GM12878 (cell line): ENCODE results near the gene MCTP2.

ENCODE experiments used
- POLR2A ChIP-seq: IDR thresholded peaks from 2 replicates; pipeline ENCODE4 v1.6.1; 2011; ENCODE audit warnings: low read depth, mild to moderate bottlenecking, low read length
- TCF7 ChIP-seq: IDR thresholded peaks from 2 replicates; pipeline ENCODE4 v1.6.1; 2014; ENCODE audit warnings: antibody characterized with exemption, borderline replicate concordance
- TF ChIP-seq, protein P1 (sequence below), 3 experiments: IDR thresholded peaks in 2 of 3; conservative IDR thresholded peaks in 1 of 3; 2 replicates each; pipeline ENCODE4 v1.5.1; 2011; ENCODE audit warnings: low read depth in 3 of 3, low read length in 3 of 3, mild to moderate bottlenecking in 3 of 3, control low read depth in 2 of 3, moderate library complexity in 2 of 3, inconsistent platforms in 1 of 3, mixed read lengths in 1 of 3; ENCODE audit not compliant: control insufficient read depth in 2 of 3, insufficient read depth in 1 of 3; ENCODE audit errors: extremely low read depth in 1 of 3

DNA sequence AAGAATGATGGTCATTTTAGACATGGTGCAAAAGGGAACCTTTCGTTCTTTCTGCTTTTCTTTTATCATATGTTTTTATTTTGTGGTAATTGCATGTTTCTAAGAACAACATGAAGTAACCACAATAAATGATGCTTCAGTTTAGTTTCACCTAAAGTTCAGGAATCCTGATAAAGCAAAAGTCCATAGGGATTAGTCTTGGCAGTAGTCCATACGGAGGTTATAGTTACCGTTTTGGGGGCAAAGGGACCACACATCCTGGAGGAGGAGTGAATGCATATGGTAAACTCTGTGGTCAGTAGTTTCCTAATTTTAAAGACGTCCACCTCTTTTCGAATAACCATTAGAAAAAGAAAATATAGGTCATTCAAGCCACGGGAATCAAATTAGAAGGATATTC is 141.5 kb downstream of the MCTP2 start:
- TF ChIP-seq POLR2A (no peak), TCF7 (no peak)
- TF ChIP-seq, protein P1, sequence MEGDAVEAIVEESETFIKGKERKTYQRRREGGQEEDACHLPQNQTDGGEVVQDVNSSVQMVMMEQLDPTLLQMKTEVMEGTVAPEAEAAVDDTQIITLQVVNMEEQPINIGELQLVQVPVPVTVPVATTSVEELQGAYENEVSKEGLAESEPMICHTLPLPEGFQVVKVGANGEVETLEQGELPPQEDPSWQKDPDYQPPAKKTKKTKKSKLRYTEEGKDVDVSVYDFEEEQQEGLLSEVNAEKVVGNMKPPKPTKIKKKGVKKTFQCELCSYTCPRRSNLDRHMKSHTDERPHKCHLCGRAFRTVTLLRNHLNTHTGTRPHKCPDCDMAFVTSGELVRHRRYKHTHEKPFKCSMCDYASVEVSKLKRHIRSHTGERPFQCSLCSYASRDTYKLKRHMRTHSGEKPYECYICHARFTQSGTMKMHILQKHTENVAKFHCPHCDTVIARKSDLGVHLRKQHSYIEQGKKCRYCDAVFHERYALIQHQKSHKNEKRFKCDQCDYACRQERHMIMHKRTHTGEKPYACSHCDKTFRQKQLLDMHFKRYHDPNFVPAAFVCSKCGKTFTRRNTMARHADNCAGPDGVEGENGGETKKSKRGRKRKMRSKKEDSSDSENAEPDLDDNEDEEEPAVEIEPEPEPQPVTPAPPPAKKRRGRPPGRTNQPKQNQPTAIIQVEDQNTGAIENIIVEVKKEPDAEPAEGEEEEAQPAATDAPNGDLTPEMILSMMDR (IDR thresholded peaks at IDR 0.05 in 2 of 3, conservative IDR thresholded peaks at IDR 0.05 in 1 of 3; ENCODE audit: control insufficient read depth in 2 of 3, extremely low read depth in 1 of 3, insufficient read depth in 1 of 3, low read depth in 3 of 3, low read length in 3 of 3), result no peak
